Myocyte (in vitro differentiated cells): ENCODE data around the gene ZNF30. TPM values are rescaled to one million over a fixed set of nuclear protein-coding genes. Genes with fewer than 3 reads are reported as not detected.
"Not testable (repeated sequence)": the region's sequence is repeated elsewhere in the genome, so short reads cannot be mapped to it uniquely, and the experiment has no call there.

ENCODE experiments used
- DNase-seq: peaks from one replicate; pipeline ENCODE4 v3.0.0-alpha.2; 2012; ENCODE audit warnings: low read depth
- total RNA-seq: library from RNA; depleted of rRNA; stranded (reverse); fragments of >200 nt; gene quantifications from 2 replicates; pipeline ENCODE4 v1.2.3, GENCODE V29; 2014

The ZNF30 gene
- total RNA-seq, 1 donor from 2014 or later = 4.7 TPM

- no peak for DNase-seq
Measured at GRCh38 chr19:34985249-34986022, 58.7 kb downstream of the ZNF30 start.

GRCh38 chr19:34988119-34988518 lies 61.4 kb downstream of the ZNF30 start:
- DNase-seq = no peak

DNA sequence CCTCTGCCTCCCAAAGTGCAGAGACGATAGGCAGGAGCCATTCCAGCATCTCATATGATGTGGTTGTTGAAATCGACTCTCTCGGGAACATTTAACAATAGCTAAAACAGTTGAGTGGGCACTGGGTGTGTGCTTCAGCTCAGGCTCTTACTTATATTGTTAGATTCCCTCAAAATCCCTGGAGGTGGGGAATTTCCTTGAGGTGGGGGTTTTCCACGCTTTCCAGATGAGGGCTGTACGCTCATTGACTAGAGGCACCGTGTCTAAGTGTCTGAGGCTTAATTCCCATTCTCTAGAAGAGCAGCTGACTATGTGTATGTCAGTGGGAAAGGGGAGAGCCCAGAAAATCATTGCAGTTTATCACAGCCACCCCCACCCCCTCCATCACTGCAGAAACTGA lies 62.6 kb downstream of the ZNF30 start:
- DNase-seq = no peak

GRCh38 chr19:34990578-34991192 lies 64.0 kb downstream of the ZNF30 start:
- DNase-seq = no peak

DNA sequence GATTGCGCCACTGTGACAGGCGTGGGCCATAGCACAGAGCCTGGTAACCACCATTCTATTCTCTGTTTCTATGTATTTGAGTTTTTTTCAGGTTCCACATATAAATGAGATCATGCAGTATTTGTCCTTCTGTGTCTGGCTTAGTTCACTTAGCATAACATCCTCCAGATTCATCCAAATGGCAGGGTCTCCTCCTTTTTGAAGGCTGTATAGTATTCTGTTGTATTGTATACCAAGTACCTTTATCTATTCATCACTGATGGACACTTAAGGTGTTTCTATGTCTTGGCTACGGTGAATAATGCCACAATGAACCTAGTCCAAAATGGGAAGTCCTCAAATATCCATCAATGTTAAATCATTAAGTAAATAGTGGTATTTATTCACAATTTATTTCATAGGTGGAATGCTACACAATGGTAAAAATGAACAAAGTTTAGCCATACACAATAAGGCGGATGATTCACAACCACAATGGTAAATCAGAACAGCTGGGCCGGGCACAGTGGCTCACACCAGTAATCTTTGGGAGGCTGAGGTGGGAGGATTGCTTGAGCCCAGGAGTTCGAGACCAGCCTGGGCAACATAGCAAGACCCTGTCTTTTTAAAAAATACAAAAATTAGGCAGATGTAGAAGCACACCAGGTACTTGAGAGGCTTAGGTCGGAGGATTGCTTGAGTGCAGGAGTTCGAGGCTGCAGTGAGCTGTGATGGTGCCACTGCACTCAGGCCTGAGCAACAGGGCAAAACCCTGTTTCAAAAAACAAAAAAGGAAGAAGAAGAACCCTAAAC lies 65.0 kb downstream of the ZNF30 start:
- no peak for DNase-seq

- DNase-seq = not testable (repeated sequence)
Measured at GRCh38 chr19:34992582-34992981, 65.9 kb downstream of the ZNF30 start.

DNA sequence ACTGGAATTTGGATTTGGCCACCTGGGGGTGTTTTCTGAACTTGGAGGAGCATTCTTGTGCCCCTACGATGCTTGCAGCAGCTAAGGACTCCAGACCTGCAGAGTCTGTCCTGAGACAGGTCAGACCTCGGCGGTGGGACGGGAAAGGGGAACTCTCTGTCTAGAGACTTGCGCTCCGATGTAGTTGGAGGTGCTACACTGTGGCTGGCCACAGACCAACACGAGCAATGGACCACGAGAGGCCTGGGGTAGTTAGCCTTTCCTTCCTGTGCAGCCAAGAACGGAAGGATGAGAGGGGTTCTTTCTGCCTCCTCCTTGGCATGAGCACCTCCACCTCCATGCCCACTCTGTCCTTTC lies 67.6 kb downstream of the ZNF30 start:
- no peak for DNase-seq

Other genes starting within 250 kb of the ZNF30 start
- gene SCGB2B2, start 249.7 kb upstream of the ZNF30 start, total RNA-seq = 0.24 and 0.26 TPM in 2 replicates
- 41.8 and 45.9 TPM in 2 replicates for gene ZNF302, start 249.2 kb upstream of the ZNF30 start, total RNA-seq
- gene ZNF181, start 192.7 kb upstream of the ZNF30 start, total RNA-seq = 46.1 and 62.6 TPM in 2 replicates
- gene ZNF599, start 153.7 kb upstream of the ZNF30 start, total RNA-seq = 11.5 and 14.0 TPM in 2 replicates
- gene ZNF792, start 37.3 kb downstream of the ZNF30 start, total RNA-seq = 0.96 and 1.2 TPM in 2 replicates
- gene GRAMD1A, start 73.4 kb downstream of the ZNF30 start, total RNA-seq = 19.5 and 23.9 TPM in 2 replicates
- gene SCN1B, start 103.6 kb downstream of the ZNF30 start, total RNA-seq = 21.8 and 28.4 TPM in 2 replicates
- not detected in 2 replicates for gene HPN, start 114.8 kb downstream of the ZNF30 start, total RNA-seq
- gene FXYD3, start 188.9 kb downstream of the ZNF30 start, total RNA-seq = 0.91 TPM in 1 of 2 replicates, not detected in the other
- 0.68 and 1.4 TPM in 2 replicates for gene LGI4, start 208.2 kb downstream of the ZNF30 start, total RNA-seq
- 22.9 and 36.6 TPM in 2 replicates for gene FXYD1, start 211.9 kb downstream of the ZNF30 start, total RNA-seq
- gene FXYD7, start 216.4 kb downstream of the ZNF30 start, total RNA-seq = not detected in 2 replicates
- gene FXYD5, start 227.8 kb downstream of the ZNF30 start, total RNA-seq = 12.0 and 19.5 TPM in 2 replicates